Aorta (tissue), 5 donors: ENCODE measurements around the gene FCF1. TPM values are rescaled to one million over a fixed set of nuclear protein-coding genes. Genes with fewer than 3 reads are reported as not detected.

Experiments used
- ATAC-seq: fragments of 200-7000 bp; cut with Tn5 transposase; one replicate; pipeline ENCODE4 v1.9.1; 2022; ENCODE audit warnings: moderate library complexity; ENCODE audit not compliant: low FRiP score
- DNase-seq, 2 donors: peaks; one replicate each; pipeline ENCODE4 v3.0.0-alpha.2; 2020
- H3K27ac ChIP-seq, 2 donors: one replicate each; pipeline ENCODE4 v1.5.1; 2013; ENCODE audit warnings: low read length in 2 of 2, mild to moderate bottlenecking in 2 of 2, moderate library complexity in 2 of 2, control low read depth in 1 of 2, inconsistent platforms in 1 of 2, low read depth in 1 of 2
- H3K27me3 ChIP-seq, 2 donors: one replicate each; pipeline ENCODE4 v1.6.1; 2013; ENCODE audit warnings: control low read depth in 1 of 2, low read length in 1 of 2, mild to moderate bottlenecking in 1 of 2, moderate library complexity in 1 of 2; ENCODE audit not compliant: insufficient read depth in 2 of 2, control insufficient read depth in 1 of 2
- H3K36me3 ChIP-seq, 2 donors: one replicate each; pipeline ENCODE4 v1.6.1; 2013; ENCODE audit warnings: control low read depth in 1 of 2, low read length in 1 of 2, mild to moderate bottlenecking in 1 of 2; ENCODE audit not compliant: insufficient read depth in 2 of 2, control insufficient read depth in 1 of 2
- H3K4me1 ChIP-seq, 2 donors: one replicate each; pipeline ENCODE4 v1.6.1; 2013; ENCODE audit warnings: low read length in 2 of 2, control low read depth in 1 of 2, mild to moderate bottlenecking in 1 of 2, moderate library complexity in 1 of 2; ENCODE audit not compliant: insufficient read depth in 2 of 2, control insufficient read depth in 1 of 2
- H3K4me3 ChIP-seq, 2 donors: one replicate each; pipeline ENCODE4 v1.5.1; 2013; ENCODE audit warnings: low read length in 2 of 2, control low read depth in 1 of 2, mild to moderate bottlenecking in 1 of 2
- H3K9me3 ChIP-seq: one replicate; pipeline ENCODE4 v1.6.1; 2013; ENCODE audit warnings: mild to moderate bottlenecking, low read length; ENCODE audit not compliant: control insufficient read depth
- WGBS, 2 donors: extraction: QIAGEN DNeasy Blood & Tissue Kit; methylation state at CpG; one replicate each; pipeline ENCODE4 v1.1.7; 2013; 5-methylcytosine and 5-hydroxymethylcytosine counted together
- intact Hi-C, 2 donors: fragments of 100-400 bp; cut with DNase I; formaldehyde crosslinking; loops; one replicate each; pipeline versions ENCODE4 v1.14.2 to v1.15.0; 2022
- polyA plus RNA-seq, 2 donors: library from polyadenylated mRNA; stranded (reverse); fragments of 200-250 nt; gene quantifications; one replicate each; pipeline ENCODE4 v1.2.3, GENCODE V29; 2013
- total RNA-seq, 2 donors: library from RNA; stranded (reverse); fragmentation: NEBNext Ultra II Directional; extraction: Animal tissue kit (Norgen Biotek cat#: 25700); gene quantifications; one replicate each; pipeline ENCODE4 v1.2.1, GENCODE V29; 2021
- donor health status: healthy with polysubstance abuse.
- donor health status: Bipolar disorder and iron deficiency.
- donor health status: DM: no; HTN: no; CAD: no.
- donor health status: DM: no; HTN: no; CAD: no.
- donor health status: DM: yes; HTN: yes; CAD: no.

FCF1 gene
- total and polyA plus RNA-seq, 4 donors = 22.6 to 42.4 (median 33.4) TPM

- no peak overlapping the region for H3K4me3 ChIP-seq
- DNase-seq = no peak
- intact Hi-C loops = loop anchor here in 1 of 2 donors (5.0 kb wide), 2 partner anchors 39 to 61 kb away; partner anchors contain the start of genes AREL1, FCF1 and LTBP2
- no peaks in the 10 kb centered on the region for H3K9me3 ChIP-seq
- no peaks in the 10 kb centered on the region for H3K27me3 ChIP-seq
- no peak for ATAC-seq
- H3K4me1 ChIP-seq = no peaks in the 10 kb centered on the region
- peak overlapping the region in 1 of 2 donors; percentile 57 for H3K27ac ChIP-seq
- peaks cover 6 to 8% of the 10 kb centered on the region in 2 donors for H3K36me3 ChIP-seq
- 32 to 38% methylated on average over 4 of the region's 4 CpGs for WGBS, 2 donors
Measured at GRCh38 chr14:74673768-74674167, 39.2 kb upstream of the FCF1 start.

- DNase-seq = no peak
- H3K36me3 ChIP-seq = peaks cover 0 to 8% of the 10 kb centered on the region in 2 donors
- H3K4me1 ChIP-seq = no peaks in the 10 kb centered on the region
- ATAC-seq = no peak
- no peak overlapping the region for H3K4me3 ChIP-seq
- H3K9me3 ChIP-seq = no peaks in the 10 kb centered on the region
- H3K27ac ChIP-seq = no peak overlapping the region
- intact Hi-C loops = no loop called here
- no peaks in the 10 kb centered on the region for H3K27me3 ChIP-seq
Measured at GRCh38 chr14:74675219-74675618, 37.7 kb upstream of the FCF1 start.

- intact Hi-C loops = no loop called here
- 87 to 90% methylated on average over 10 of the region's 10 CpGs for WGBS, 2 donors
- H3K9me3 ChIP-seq = no peaks in the 10 kb centered on the region
- ATAC-seq (no peak), DNase-seq (no peak)
- H3K36me3 ChIP-seq = peaks cover 0 to 3% of the 10 kb centered on the region in 2 donors
- H3K27ac ChIP-seq = no peak overlapping the region
- no peaks in the 10 kb centered on the region for H3K27me3 ChIP-seq
- no peaks in the 10 kb centered on the region for H3K4me1 ChIP-seq
- H3K4me3 ChIP-seq = no peak overlapping the region
Measured at GRCh38 chr14:74682169-74682952, 30.6 kb upstream of the FCF1 start.

GRCh38 chr14:74683406-74683805 is 29.5 kb upstream of the FCF1 start:
- H3K36me3 ChIP-seq = peaks cover 0 to 3% of the 10 kb centered on the region in 2 donors

GRCh38 chr14:74684434-74684833 is 28.5 kb upstream of the FCF1 start:
- Histone ChIP-seq H3K27me3 (no peaks in the 10 kb centered on the region), H3K36me3 (peaks cover 0 to 3% of the 10 kb centered on the region in 2 donors), H3K4me3 (no peak overlapping the region), H3K27ac (no peak overlapping the region), H3K4me1 (no peaks in the 10 kb centered on the region), H3K9me3 (no peaks in the 10 kb centered on the region)
- WGBS, 2 donors = 92 to 93% methylated on average over 12 of the region's 12 CpGs
- peak; percentile 44 for ATAC-seq
- peak in 1 of 2 donors; percentile 47 for DNase-seq
- intact Hi-C loops = no loop called here

More at GRCh38 chr14:74683406-74683805, 29.5 kb upstream of the FCF1 start:
- no peak overlapping the region for H3K4me3 ChIP-seq
- 77 to 87% methylated on average over 3 of the region's 3 CpGs for WGBS, 2 donors
- H3K9me3 ChIP-seq = no peaks in the 10 kb centered on the region
- intact Hi-C loops = no loop called here
- H3K27me3 ChIP-seq = no peaks in the 10 kb centered on the region
- H3K27ac ChIP-seq = no peak overlapping the region
- no peaks in the 10 kb centered on the region for H3K4me1 ChIP-seq
- DNase-seq (no peak), ATAC-seq (no peak)

- peaks cover 0 to 3% of the 10 kb centered on the region in 2 donors for H3K36me3 ChIP-seq
- no peak for ATAC-seq
- DNase-seq = no peak
Measured at GRCh38 chr14:74685056-74685455, 27.9 kb upstream of the FCF1 start.

GRCh38 chr14:74685921-74686678 is 26.8 kb upstream of the FCF1 start:
- ATAC-seq (no peak), DNase-seq (no peak)
- no peak overlapping the region for H3K27ac ChIP-seq
- no peak overlapping the region for H3K4me3 ChIP-seq
- peaks cover 2 to 7% of the 10 kb centered on the region in 2 donors for H3K4me1 ChIP-seq
- no peaks in the 10 kb centered on the region for H3K9me3 ChIP-seq
- 69 to 75% methylated on average over 3 of the region's 3 CpGs for WGBS, 2 donors
- peaks cover 0 to 4% of the 10 kb centered on the region in 2 donors for H3K36me3 ChIP-seq
- no peaks in the 10 kb centered on the region for H3K27me3 ChIP-seq
- intact Hi-C loops = no loop called here

More at GRCh38 chr14:74685056-74685455, 27.9 kb upstream of the FCF1 start:
- Histone ChIP-seq H3K9me3 (no peaks in the 10 kb centered on the region), H3K4me1 (no peaks in the 10 kb centered on the region), H3K27me3 (no peaks in the 10 kb centered on the region), H3K4me3 (no peak overlapping the region), H3K27ac (no peak overlapping the region)
- 94 to 98% methylated on average over 2 of the region's 2 CpGs for WGBS, 2 donors
- intact Hi-C loops = no loop called here

GRCh38 chr14:74691456-74691855 is 21.5 kb upstream of the FCF1 start:
- no peaks in the 10 kb centered on the region for H3K9me3 ChIP-seq
- intact Hi-C loops = no loop called here
- peaks cover 0 to 2% of the 10 kb centered on the region in 2 donors for H3K36me3 ChIP-seq
- H3K4me3 ChIP-seq = no peak overlapping the region
- H3K4me1 ChIP-seq = peaks cover 7 to 8% of the 10 kb centered on the region in 2 donors
- H3K27me3 ChIP-seq = no peaks in the 10 kb centered on the region
- DNase-seq (no peak), ATAC-seq (peak; percentile 64)
- 2 to 9% methylated on average over 2 of the region's 2 CpGs for WGBS, 2 donors
- H3K27ac ChIP-seq = no peak overlapping the region
